Gastrocnemius medialis (tissue), 4 donors: ENCODE measurements around the gene DCP1A. TPM values are rescaled to one million over a fixed set of nuclear protein-coding genes. Genes with fewer than 3 reads are reported as not detected.

Source experiments
- ATAC-seq, 2 donors: fragments of 150-250 bp; one replicate each; pipeline ENCODE4 v1.9.1; 2016
- DNase-seq, 2 donors: peaks; one replicate each; pipeline ENCODE4 v3.0.0-alpha.2; 2019
- H3K27ac ChIP-seq, 4 donors: fragments of 200-600 bp; sonication (generic); 1 replicate in 1 of 4; 2 replicates in 3 of 4; pipeline ENCODE4 v1.5.1; 2016 to 2018; ENCODE audit warnings: mild to moderate bottlenecking in 2 of 4, moderate library complexity in 1 of 4
- H3K27me3 ChIP-seq, 3 donors: fragments of 200-600 bp; sonication (generic) in 2 of 3; 1 replicate in 1 of 3; 2 replicates in 2 of 3; pipeline versions ENCODE4 v1.5.1 to v1.6.0; 2016 to 2019; ENCODE audit warnings: mild to moderate bottlenecking in 1 of 3, moderate library complexity in 1 of 3
- H3K36me3 ChIP-seq, 2 donors: fragments of 200-600 bp; sonication (generic) in 1 of 2; one replicate each; pipeline ENCODE4 v1.5.1; 2017 to 2018
- H3K4me1 ChIP-seq, 2 donors: fragments of 200-600 bp; sonication (generic) in 1 of 2; one replicate each; pipeline ENCODE4 v1.5.1; 2016 to 2017; ENCODE audit warnings: mild to moderate bottlenecking in 2 of 2
- H3K4me3 ChIP-seq, 4 donors: fragments of 200-600 bp; sonication (generic) in 3 of 4; 1 replicate in 1 of 4; 2 replicates in 3 of 4; pipeline ENCODE4 v1.5.1; 2016 to 2019; ENCODE audit warnings: mild to moderate bottlenecking in 2 of 4
- H3K9me3 ChIP-seq, 3 donors: fragments of 200-600 bp; sonication (generic) in 2 of 3; 1 replicate in 1 of 3; 2 replicates in 2 of 3; pipeline ENCODE4 v1.5.1; 2016 to 2019
- POLR2A ChIP-seq, 2 donors: fragments of 450-650 bp; IDR thresholded peaks; one replicate each; pipeline ENCODE4 v1.6.1; 2017; ENCODE audit warnings: antibody characterized with exemption in 2 of 2, mild to moderate bottlenecking in 2 of 2, moderate library complexity in 2 of 2
- in situ Hi-C, 4 donors: fragments of 200-750 bp; cut with MboI; loops; one replicate each; pipeline versions ENCODE4 v1.15.0 to v1.8.0; 2017; ENCODE audit warnings: low sequenced_read_pairs in 4 of 4
- intact Hi-C: fragments of 100-400 bp; cut with DNase I; formaldehyde crosslinking; loops from one replicate; pipeline ENCODE4 v1.15.1; 2023; ENCODE audit warnings: low total_unique reads
- total RNA-seq, 4 donors: library from RNA; depleted of rRNA; stranded (reverse); fragments of >200 nt; gene quantifications; one replicate each; pipeline versions ENCODE4 v1.1.0 to v1.2.3, GENCODE V29; 2016
- TF ChIP-seq, protein P1 (sequence below), 5 experiments: fragments of 450-650 bp in 3 of 5; fragments of 200-600 bp in 2 of 5; sonication (generic) in 2 of 5; IDR thresholded peaks in 4 of 5; conservative IDR thresholded peaks in 1 of 5; 1 replicate in 4 of 5; 2 replicates in 1 of 5; pipeline ENCODE4 v1.5.1; 2016 to 2019; ENCODE audit warnings: antibody characterized with exemption in 5 of 5, mild to moderate bottlenecking in 3 of 5, moderate library complexity in 3 of 5

The DCP1A gene
- total RNA-seq, 4 donors from 2014 or later, result 10.9 to 18.4 (median 15.2) TPM

DNA sequence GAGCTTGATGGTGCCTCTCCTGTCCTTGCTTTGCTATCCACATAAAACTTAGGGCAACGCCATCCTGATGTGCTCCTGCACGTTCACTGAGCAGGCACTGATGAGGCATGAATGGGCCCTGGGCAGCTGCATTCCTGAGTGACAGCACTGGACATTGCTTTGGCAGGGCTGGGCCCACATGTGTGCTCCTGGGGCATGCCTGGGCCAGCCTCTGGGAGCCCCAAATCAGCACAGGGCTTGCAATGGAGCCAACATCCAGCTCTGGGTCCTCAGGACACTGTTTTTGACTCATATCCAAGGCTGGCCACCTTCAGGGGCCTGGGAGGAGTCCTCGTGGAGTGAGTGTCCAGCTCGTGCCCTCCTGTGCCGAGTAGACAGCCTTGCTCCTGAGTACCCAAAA, 85.6 kb downstream of the DCP1A start:
- intact Hi-C loops, result no loop called here
- in situ Hi-C loops, result no loop called here
- H3K4me1 ChIP-seq, result peaks cover 12 to 15% of the 10 kb centered on the region in 2 donors
- no peaks in the 10 kb centered on the region for H3K9me3 ChIP-seq
- no peak for DNase-seq
- H3K27me3 ChIP-seq, result no peaks in the 10 kb centered on the region
- H3K4me3 ChIP-seq, result no peak overlapping the region
- no peak overlapping the region for H3K27ac ChIP-seq
- no peak for TF ChIP-seq POLR2A (IDR thresholded peaks at IDR 0.05)
- TF ChIP-seq, protein P1, sequence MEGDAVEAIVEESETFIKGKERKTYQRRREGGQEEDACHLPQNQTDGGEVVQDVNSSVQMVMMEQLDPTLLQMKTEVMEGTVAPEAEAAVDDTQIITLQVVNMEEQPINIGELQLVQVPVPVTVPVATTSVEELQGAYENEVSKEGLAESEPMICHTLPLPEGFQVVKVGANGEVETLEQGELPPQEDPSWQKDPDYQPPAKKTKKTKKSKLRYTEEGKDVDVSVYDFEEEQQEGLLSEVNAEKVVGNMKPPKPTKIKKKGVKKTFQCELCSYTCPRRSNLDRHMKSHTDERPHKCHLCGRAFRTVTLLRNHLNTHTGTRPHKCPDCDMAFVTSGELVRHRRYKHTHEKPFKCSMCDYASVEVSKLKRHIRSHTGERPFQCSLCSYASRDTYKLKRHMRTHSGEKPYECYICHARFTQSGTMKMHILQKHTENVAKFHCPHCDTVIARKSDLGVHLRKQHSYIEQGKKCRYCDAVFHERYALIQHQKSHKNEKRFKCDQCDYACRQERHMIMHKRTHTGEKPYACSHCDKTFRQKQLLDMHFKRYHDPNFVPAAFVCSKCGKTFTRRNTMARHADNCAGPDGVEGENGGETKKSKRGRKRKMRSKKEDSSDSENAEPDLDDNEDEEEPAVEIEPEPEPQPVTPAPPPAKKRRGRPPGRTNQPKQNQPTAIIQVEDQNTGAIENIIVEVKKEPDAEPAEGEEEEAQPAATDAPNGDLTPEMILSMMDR (IDR thresholded peaks at IDR 0.05 in 4 of 5, conservative IDR thresholded peaks at IDR 0.05 in 1 of 5), result no peak
- no peaks in the 10 kb centered on the region for H3K36me3 ChIP-seq
- no peak for ATAC-seq

DNA sequence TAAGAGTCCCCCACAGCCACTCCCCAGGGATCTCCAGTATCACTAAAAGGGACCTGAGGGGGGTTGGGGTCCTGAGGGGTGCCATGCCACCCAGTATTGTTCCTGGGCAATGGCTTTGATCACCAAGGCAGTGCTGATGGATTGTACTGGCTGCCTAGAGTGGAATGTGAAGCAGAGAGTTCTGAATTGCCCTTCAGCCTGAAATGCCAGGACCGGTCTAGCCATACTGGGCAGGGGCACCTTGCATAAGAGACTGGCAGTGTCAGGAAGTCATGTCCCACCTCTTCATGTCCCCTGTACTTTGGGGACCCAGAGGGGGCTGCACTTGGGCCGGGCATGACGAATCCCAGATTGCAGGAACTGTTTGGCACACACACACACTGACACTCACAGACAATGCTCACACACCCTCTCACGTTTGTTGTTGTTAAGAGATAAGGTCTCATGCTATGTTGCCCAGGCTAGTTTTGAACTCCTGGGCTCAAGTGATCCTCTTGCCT, 87.0 kb downstream of the DCP1A start:
- Histone ChIP-seq H3K9me3 (no peaks in the 10 kb centered on the region), H3K27ac (peak overlapping the region in 3 of 4 donors; percentile 36 to 42 (median 40)), H3K27me3 (no peaks in the 10 kb centered on the region), H3K4me1 (peaks cover 15% of the 10 kb centered on the region in 2 donors), H3K36me3 (no peaks in the 10 kb centered on the region), H3K4me3 (no peak overlapping the region)
- DNase-seq (no peak), ATAC-seq (no peak)
- intact Hi-C loops (no loop called here), in situ Hi-C loops (no loop called here)
- TF ChIP-seq POLR2A (IDR thresholded peaks at IDR 0.05), result no peak
- TF ChIP-seq, protein P1 (IDR thresholded peaks at IDR 0.05 in 4 of 5, conservative IDR thresholded peaks at IDR 0.05 in 1 of 5), result no peak

DNA sequence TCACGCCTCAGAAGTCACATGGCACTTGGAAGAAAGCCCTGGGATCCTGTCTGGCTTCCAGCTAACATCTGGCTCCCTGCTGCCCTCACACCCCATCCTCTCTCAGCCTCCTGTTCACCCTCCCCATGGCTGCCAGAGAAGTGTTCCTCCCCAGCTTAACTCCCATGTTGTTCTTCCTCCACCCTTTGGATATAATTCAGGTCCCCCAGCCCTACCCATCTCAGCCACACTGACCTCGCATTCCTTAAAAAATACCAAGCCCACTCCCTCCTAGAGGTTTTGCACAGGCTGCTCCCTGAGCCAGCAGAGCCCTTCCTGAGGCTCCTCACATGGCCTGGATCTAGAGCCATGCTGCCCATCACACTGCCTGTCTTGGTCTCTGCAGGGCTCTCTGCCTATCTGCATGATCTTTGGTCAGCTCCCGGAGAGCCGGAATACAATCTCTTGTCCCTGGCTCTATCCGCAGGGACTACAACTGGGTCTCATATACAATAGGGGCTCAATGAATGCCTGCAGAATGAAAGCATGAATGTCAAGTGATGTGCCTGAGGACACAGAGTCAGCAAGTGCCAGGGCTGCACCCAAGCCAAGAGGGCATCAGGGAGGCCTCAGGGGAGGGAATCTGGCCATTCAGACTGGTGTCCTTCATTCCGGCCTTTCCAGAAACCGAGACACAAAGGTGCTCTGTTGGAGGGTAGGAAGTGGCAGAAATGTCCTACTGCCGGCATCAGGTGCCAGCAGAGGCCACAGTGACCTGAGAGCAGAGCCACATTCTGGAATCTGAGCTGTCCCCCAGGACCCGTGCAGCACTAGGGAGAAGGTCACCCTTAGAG, 87.7 kb downstream of the DCP1A start:
- Histone ChIP-seq H3K4me3 (no peak overlapping the region), H3K27me3 (no peaks in the 10 kb centered on the region), H3K27ac (peak overlapping the region; percentile 19 to 42 (median 38)), H3K36me3 (no peaks in the 10 kb centered on the region), H3K4me1 (peaks cover 10 to 16% of the 10 kb centered on the region in 2 donors), H3K9me3 (no peaks in the 10 kb centered on the region)
- in situ Hi-C loops (no loop called here), intact Hi-C loops (loop anchor here (5.0 kb wide), 1 partner anchor 88 kb away; the partner anchor contains the start of gene DCP1A)
- peak in 1 of 2 donors; percentile 42 for ATAC-seq
- TF ChIP-seq, protein P1 (IDR thresholded peaks at IDR 0.05 in 4 of 5, conservative IDR thresholded peaks at IDR 0.05 in 1 of 5), result no peak
- no peak for TF ChIP-seq POLR2A (IDR thresholded peaks at IDR 0.05)
- DNase-seq, result peak in 1 of 2 donors; percentile 61

DNA sequence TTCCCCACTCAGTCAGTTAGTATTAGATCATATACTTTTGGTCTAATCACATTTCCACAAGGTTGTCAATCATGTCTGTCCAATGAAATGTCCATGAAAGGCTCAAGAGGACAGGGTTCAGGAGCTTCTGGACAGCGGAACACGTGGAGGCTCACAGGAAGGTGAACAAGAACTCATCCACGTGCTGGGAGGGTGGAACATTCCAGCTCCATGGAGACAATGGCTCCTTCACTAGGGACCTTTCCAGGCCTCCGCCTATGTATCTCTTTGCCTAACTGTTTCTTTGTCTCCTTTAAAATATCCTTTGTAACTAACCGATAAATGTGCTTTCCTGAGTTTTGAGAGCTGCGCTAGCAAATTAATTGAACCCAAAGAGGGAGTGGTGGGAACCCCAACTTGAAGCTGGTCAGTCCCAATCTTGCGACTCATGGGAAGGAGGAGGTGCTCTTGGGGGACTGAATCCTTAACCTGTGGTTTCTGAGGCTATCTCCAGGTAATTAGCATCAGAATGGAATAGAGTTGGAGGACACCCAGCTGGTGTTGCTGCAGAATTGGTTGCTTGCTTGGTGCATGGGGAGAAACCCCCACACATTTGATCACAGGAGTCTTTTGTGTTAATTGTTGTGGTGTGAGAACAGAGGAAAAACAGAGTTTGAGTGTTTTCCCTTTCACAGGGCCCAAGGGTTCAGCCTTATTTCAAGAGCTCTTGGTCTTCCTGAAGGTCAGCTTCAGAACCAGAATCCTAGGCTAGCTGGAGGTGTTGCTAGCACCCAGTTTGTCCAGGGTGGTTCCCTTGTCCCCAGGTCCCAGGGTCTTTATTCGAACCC, 88.5 kb downstream of the DCP1A start:
- DNase-seq, result no peak
- no peak for ATAC-seq
- in situ Hi-C loops (no loop called here), intact Hi-C loops (loop anchor here (5.0 kb wide), 1 partner anchor 88 kb away; the partner anchor contains the start of gene DCP1A)
- TF ChIP-seq, protein P1 (IDR thresholded peaks at IDR 0.05 in 4 of 5, conservative IDR thresholded peaks at IDR 0.05 in 1 of 5), result no peak
- no peak for TF ChIP-seq POLR2A (IDR thresholded peaks at IDR 0.05)
- no peaks in the 10 kb centered on the region for H3K27me3 ChIP-seq
- H3K36me3 ChIP-seq, result no peaks in the 10 kb centered on the region
- no peak overlapping the region for H3K4me3 ChIP-seq
- H3K4me1 ChIP-seq, result peaks cover 16 to 24% of the 10 kb centered on the region in 2 donors
- H3K9me3 ChIP-seq, result no peaks in the 10 kb centered on the region
- peak overlapping the region in 2 of 4 donors; percentile 36 to 42 for H3K27ac ChIP-seq
